Prostate gland (tissue), 2 donors: ENCODE data around the gene RFTN1.

Source experiments
- POLR2AphosphoS5 ChIP-seq: sonication (generic); formaldehyde crosslinking; IDR thresholded peaks from one replicate; pipeline ENCODE4 v1.6.1; 2017; ENCODE audit warnings: antibody characterized with exemption
- TF ChIP-seq, protein P1 (sequence below), 4 experiments: fragments of 200-600 bp in 2 of 4; fragments of 450-650 bp in 2 of 4; sonication (generic) in 2 of 4; IDR thresholded peaks; 1 replicate in 3 of 4; 2 replicates in 1 of 4; pipeline ENCODE4 v1.5.1; 2016 to 2019; ENCODE audit warnings: antibody characterized with exemption in 4 of 4, mild to moderate bottlenecking in 2 of 4, moderate library complexity in 2 of 4

DNA sequence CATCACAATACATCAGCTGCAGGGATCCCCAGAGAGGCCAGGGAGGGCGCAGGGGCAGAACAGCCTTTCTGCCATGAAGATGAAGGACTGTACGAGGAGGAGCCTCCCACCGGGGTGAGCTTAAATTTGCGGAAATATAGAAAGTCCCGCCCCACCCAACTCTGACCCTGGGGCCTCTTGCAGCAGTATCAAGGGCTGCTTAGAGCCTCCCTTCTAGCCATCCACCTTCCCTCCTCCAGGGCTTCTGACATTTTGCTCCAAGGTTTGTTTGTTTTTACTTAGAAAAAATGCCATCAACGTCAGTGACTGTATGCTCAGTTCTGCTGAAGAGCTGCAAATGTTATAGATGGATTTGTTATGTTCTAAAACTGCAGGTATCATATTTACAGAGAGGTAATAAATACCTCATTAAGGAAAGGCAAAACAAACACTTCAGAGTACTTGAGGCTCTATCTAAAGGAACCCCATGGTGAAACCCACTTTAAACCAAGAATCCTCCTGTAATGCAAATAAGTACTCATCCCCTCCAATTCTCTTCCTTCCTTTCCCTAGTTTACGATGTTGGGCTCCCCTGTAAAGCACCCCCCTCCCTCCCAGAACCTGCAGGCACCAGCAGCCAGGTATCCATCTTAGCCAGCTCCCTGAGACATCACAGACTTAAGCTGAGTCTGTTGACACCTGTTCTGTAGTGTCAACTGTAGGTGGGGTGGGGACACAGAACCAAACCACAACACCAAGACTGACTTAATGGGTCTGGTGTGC lies 30.5 kb downstream of the RFTN1 start:
- TF ChIP-seq, protein P1, sequence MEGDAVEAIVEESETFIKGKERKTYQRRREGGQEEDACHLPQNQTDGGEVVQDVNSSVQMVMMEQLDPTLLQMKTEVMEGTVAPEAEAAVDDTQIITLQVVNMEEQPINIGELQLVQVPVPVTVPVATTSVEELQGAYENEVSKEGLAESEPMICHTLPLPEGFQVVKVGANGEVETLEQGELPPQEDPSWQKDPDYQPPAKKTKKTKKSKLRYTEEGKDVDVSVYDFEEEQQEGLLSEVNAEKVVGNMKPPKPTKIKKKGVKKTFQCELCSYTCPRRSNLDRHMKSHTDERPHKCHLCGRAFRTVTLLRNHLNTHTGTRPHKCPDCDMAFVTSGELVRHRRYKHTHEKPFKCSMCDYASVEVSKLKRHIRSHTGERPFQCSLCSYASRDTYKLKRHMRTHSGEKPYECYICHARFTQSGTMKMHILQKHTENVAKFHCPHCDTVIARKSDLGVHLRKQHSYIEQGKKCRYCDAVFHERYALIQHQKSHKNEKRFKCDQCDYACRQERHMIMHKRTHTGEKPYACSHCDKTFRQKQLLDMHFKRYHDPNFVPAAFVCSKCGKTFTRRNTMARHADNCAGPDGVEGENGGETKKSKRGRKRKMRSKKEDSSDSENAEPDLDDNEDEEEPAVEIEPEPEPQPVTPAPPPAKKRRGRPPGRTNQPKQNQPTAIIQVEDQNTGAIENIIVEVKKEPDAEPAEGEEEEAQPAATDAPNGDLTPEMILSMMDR (IDR thresholded peaks at IDR 0.05): no peak
- TF ChIP-seq POLR2AphosphoS5: no peak
